ENCODE results near the gene NLRC3. TPM values are rescaled to one million over a fixed set of nuclear protein-coding genes. Genes with fewer than 3 reads are reported as not detected.

Gene NLRC3
- total and polyA plus RNA-seq, 9 donors, result 0.10 to 1.3 (median 0.23) TPM

- 90 to 93% (median 92%) methylated on average over 10 of the region's 10 CpGs for WGBS, 3 donors
- Histone ChIP-seq H3K36me3 (no peaks in the 10 kb centered on the region), H3K9me3 (no peaks in the 10 kb centered on the region), H3K27me3 (no peaks in the 10 kb centered on the region), H3K27ac (no peak overlapping the region), H3K4me3 (no peak overlapping the region), H3K4me1 (ENCODE audit: insufficient read depth) (no peaks in the 10 kb centered on the region)
- TF ChIP-seq EP300 (IDR thresholded peaks at IDR 0.05) (no peak), CTCF (IDR thresholded peaks at IDR 0.05) (no peak), POLR2A (IDR thresholded peaks at IDR 0.05) (no peak)
- intact Hi-C loops (cut with DNase I), result no loop called here
- no peak for DNase-seq
Measured at GRCh38 chr16:3581392-3581791, 4.2 kb upstream of the NLRC3 start.

GRCh38 chr16:3580686-3581085, 3.5 kb upstream of the NLRC3 start:
- H3K9me3 ChIP-seq, result no peaks in the 10 kb centered on the region
- no peaks in the 10 kb centered on the region for H3K4me1 ChIP-seq (ENCODE audit: insufficient read depth)
- intact Hi-C loops (cut with DNase I), result no loop called here
- H3K27ac ChIP-seq, result no peak overlapping the region
- TF ChIP-seq EP300 (IDR thresholded peaks at IDR 0.05), result no peak
- TF ChIP-seq POLR2A (IDR thresholded peaks at IDR 0.05), result no peak
- no peak for TF ChIP-seq CTCF (IDR thresholded peaks at IDR 0.05)
- H3K36me3 ChIP-seq, result no peaks in the 10 kb centered on the region
- 10 to 34% (median 32%) methylated on average over 4 to 8 of the region's 8 CpGs for WGBS, 3 donors
- DNase-seq, result no peak
- H3K4me3 ChIP-seq, result no peak overlapping the region
- H3K27me3 ChIP-seq, result no peaks in the 10 kb centered on the region

DNA sequence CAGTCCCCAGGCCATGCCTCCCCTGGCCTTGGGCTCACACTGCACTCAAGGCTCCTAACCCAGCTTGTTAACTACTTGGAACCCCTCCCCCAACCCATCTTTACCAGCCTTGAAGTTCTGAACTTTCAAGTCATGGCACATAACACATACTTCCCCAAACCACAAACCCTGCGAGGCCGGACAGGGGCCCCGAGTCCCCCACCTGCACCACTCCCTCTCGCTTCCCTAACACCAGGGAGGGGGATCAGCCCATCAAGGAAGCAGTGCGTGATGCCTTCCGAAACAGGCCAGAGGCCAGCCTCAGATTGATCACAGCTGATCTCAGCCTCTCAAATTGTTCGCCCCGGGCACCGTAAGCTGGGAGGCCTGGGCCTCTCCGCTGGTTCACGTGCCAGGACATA, 3.0 kb upstream of the NLRC3 start:
- WGBS, 3 donors, result 52 to 59% (median 54%) methylated on average over 11 of the region's 11 CpGs
- H3K9me3 ChIP-seq, result no peaks in the 10 kb centered on the region
- no peaks in the 10 kb centered on the region for H3K36me3 ChIP-seq
- H3K27ac ChIP-seq, result no peak overlapping the region
- DNase-seq, result no peak
- no peaks in the 10 kb centered on the region for H3K27me3 ChIP-seq
- intact Hi-C loops (cut with DNase I), result no loop called here
- H3K4me3 ChIP-seq, result no peak overlapping the region
- no peaks in the 10 kb centered on the region for H3K4me1 ChIP-seq (ENCODE audit: insufficient read depth)
- TF ChIP-seq CTCF (IDR thresholded peaks at IDR 0.05), result no peak
- TF ChIP-seq POLR2A (IDR thresholded peaks at IDR 0.05), result no peak
- TF ChIP-seq EP300 (IDR thresholded peaks at IDR 0.05), result no peak

DNA sequence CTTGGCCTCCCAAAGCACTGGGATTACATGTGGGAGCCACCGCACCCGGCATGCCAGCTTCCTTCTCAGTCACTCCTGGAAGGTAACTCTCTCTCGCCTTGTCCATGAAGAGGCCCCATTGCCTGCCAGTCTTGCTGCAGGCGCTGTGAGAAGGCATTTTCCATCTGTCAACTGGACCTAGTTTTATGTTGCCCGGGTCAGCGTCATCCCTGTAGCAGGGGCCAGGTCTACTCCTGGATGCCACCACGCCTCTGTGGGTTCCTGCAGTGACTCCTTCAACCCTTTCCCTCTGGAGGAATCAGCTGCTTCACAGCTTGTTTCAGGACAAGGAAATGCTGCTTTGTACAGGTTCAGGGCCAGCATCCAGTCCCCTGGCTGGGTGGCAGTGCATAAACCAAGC, 2.6 kb upstream of the NLRC3 start:
- no peak overlapping the region for H3K4me3 ChIP-seq
- DNase-seq, result no peak
- no peaks in the 10 kb centered on the region for H3K27me3 ChIP-seq
- no peak overlapping the region for H3K27ac ChIP-seq
- WGBS, 3 donors, result 93 to 96% (median 93%) methylated on average over 7 of the region's 7 CpGs
- no peaks in the 10 kb centered on the region for H3K9me3 ChIP-seq
- TF ChIP-seq POLR2A (IDR thresholded peaks at IDR 0.05), result no peak
- TF ChIP-seq EP300 (IDR thresholded peaks at IDR 0.05), result no peak
- no peak for TF ChIP-seq CTCF (IDR thresholded peaks at IDR 0.05)
- no peaks in the 10 kb centered on the region for H3K4me1 ChIP-seq (ENCODE audit: insufficient read depth)
- intact Hi-C loops (cut with DNase I), result no loop called here
- H3K36me3 ChIP-seq, result no peaks in the 10 kb centered on the region
